HCT116 (cell line): ENCODE data around the gene MORC4. TPM values are rescaled to one million over a fixed set of nuclear protein-coding genes. Genes with fewer than 3 reads are reported as not detected.

Source experiments
- ATAC-seq: fragments of 200-7000 bp; cut with Tn5 transposase; 2 replicates; pipeline ENCODE4 v1.9.1; 2020; ENCODE audit warnings: mild to moderate bottlenecking, moderate library complexity
- BruUV-seq: library from RNA; stranded (reverse); fragments of 400-500 nt; replicated peaks from 2 replicates; lab custom pipeline; 2021; lab: Mats Ljungman, UMichigan
- CTCF ChIA-PET: fragments of 300-600 bp; sonication (Branson Sonifier 250); formaldehyde crosslinking; loops from one replicate; lab custom pipeline; 2021; ENCODE audit warnings: antibody characterized with exemption; lab: Charles Lee
- POLR2A ChIA-PET: fragments of 300-600, 350-600 bp; sonication (Branson Sonifier 250); formaldehyde crosslinking; loops from one replicate; lab custom pipeline; 2021; ENCODE audit warnings: antibody characterized with exemption; lab: Charles Lee
- RAD21 ChIA-PET, 2 experiments: fragments of 300-600 bp; sonication (Branson Sonifier 250); formaldehyde crosslinking; loops; one replicate each; lab custom pipeline; 2023; ENCODE audit warnings: low total read pairs in 2 of 2; ENCODE audit not compliant: uncharacterized antibody in 2 of 2, unreplicated experiment in 2 of 2, low non-redundant PET in 1 of 2; lab: Charles Lee
- DNase-seq: peaks from one replicate; pipeline ENCODE4 v3.0.0-alpha.2; 2010; ENCODE audit warnings: low read depth, low spot score
- H2AFZ ChIP-seq: fragments of 200-600 bp; shearing (Covaris generic), sonication (generic); 2 replicates; pipeline ENCODE4 v1.6.1; 2017; ENCODE audit warnings: low read depth, mixed run types, mixed read lengths, antibody characterized with exemption, low read length; ENCODE audit not compliant: poor library complexity, severe bottlenecking
- H3K27ac ChIP-seq: 2 replicates; pipeline ENCODE4 v1.5.1; 2012; ENCODE audit warnings: low read depth, low read length
- H3K27me3 ChIP-seq: fragments of 200-600 bp; sonication (generic); 2 replicates; pipeline ENCODE4 v1.6.1; 2016; ENCODE audit warnings: mixed run types, low read length, mixed read lengths; ENCODE audit not compliant: insufficient read depth
- H3K36me3 ChIP-seq, 2 experiments: fragments of 200-500 bp in 1 of 2; fragments of 200-600 bp in 1 of 2; sonication (Bioruptor generic) in 1 of 2; sonication (generic) in 1 of 2; 2 replicates each; pipeline versions ENCODE4 v1.5.1 to v1.6.1; 2014 to 2016; ENCODE audit warnings: low read length in 2 of 2, inconsistent platforms in 1 of 2, mixed read lengths in 1 of 2, mixed run types in 1 of 2; ENCODE audit not compliant: insufficient read depth in 2 of 2, control insufficient read depth in 1 of 2
- H3K4me1 ChIP-seq, 2 experiments: fragments of 200-600 bp in 1 of 2; sonication (generic) in 1 of 2; 2 replicates each; pipeline versions ENCODE4 v1.5.1 to v1.6.1; 2012 to 2017; ENCODE audit warnings: low read length in 2 of 2, inconsistent platforms in 1 of 2, mild to moderate bottlenecking in 1 of 2, mixed read lengths in 1 of 2, mixed run types in 1 of 2, moderate library complexity in 1 of 2; ENCODE audit not compliant: insufficient read depth in 2 of 2, control insufficient read depth in 1 of 2
- H3K4me2 ChIP-seq: fragments of 200-600 bp; sonication (generic); 2 replicates; pipeline ENCODE4 v1.6.1; 2017; ENCODE audit warnings: mixed run types, low read length, mixed read lengths
- H3K4me3 ChIP-seq, 2 experiments: fragments of 200-600 bp in 1 of 2; sonication (generic) in 1 of 2; replicated peaks in 1 of 2; 2 replicates each; pipeline ENCODE4 v1.5.1; 2011 to 2016; ENCODE audit warnings: low read length in 2 of 2, control low read depth in 1 of 2, low read depth in 1 of 2, mild to moderate bottlenecking in 1 of 2, mixed read lengths in 1 of 2, mixed run types in 1 of 2
- H3K79me2 ChIP-seq: fragments of 200-600 bp; sonication (generic); 2 replicates; pipeline ENCODE4 v1.6.1; 2017; ENCODE audit warnings: mild to moderate bottlenecking, mixed run types, low read length, moderate library complexity, mixed read lengths; ENCODE audit not compliant: insufficient read depth
- H3K9ac ChIP-seq: fragments of 200-600 bp; sonication (generic); 2 replicates; pipeline ENCODE4 v1.6.1; 2016; ENCODE audit warnings: low read length, mixed read lengths
- H3K9me2 ChIP-seq: fragments of 200-600 bp; sonication (generic), shearing (Covaris generic); 2 replicates; pipeline ENCODE4 v1.6.1; 2017; ENCODE audit warnings: mixed run types, mild to moderate bottlenecking, moderate library complexity; ENCODE audit not compliant: insufficient read depth
- H3K9me3 ChIP-seq, 2 experiments: fragments of 200-500 bp in 1 of 2; fragments of 200-600 bp in 1 of 2; sonication (Bioruptor generic) in 1 of 2; sonication (generic) in 1 of 2; 2 replicates each; pipeline ENCODE4 v1.6.1; 2014 to 2017; ENCODE audit warnings: low read length in 2 of 2, mixed read lengths in 2 of 2, inconsistent platforms in 1 of 2, low read depth in 1 of 2, mild to moderate bottlenecking in 1 of 2, mixed run types in 1 of 2, moderate library complexity in 1 of 2; ENCODE audit not compliant: control insufficient read depth in 1 of 2, insufficient read depth in 1 of 2
- H4K20me1 ChIP-seq: fragments of 200-600 bp; sonication (generic), shearing (Covaris generic); 2 replicates; pipeline ENCODE4 v1.6.1; 2017; ENCODE audit warnings: mixed run types, mild to moderate bottlenecking, moderate library complexity; ENCODE audit not compliant: insufficient read depth
- ATF3 ChIP-seq: IDR thresholded peaks from 2 replicates; pipeline ENCODE4 v1.6.1; 2012
- CEBPB ChIP-seq: IDR thresholded peaks from 2 replicates; pipeline ENCODE4 v1.6.1; 2012; ENCODE audit warnings: low read depth
- CTCF ChIP-seq, 3 experiments: fragments of 200-600 bp in 1 of 3; sonication (generic) in 1 of 3; IDR thresholded peaks in 2 of 3; conservative IDR thresholded peaks in 1 of 3; 2 replicates each; pipeline ENCODE4 v1.5.1; 2012 to 2017; ENCODE audit warnings: low read depth in 2 of 3, low read length in 2 of 3, antibody characterized with exemption in 1 of 3, borderline replicate concordance in 1 of 3, control low read depth in 1 of 3, mild to moderate bottlenecking in 1 of 3, mixed read lengths in 1 of 3, mixed run types in 1 of 3, moderate library complexity in 1 of 3; ENCODE audit not compliant: insufficient read depth in 1 of 3
- EGR1 ChIP-seq: IDR thresholded peaks from 2 replicates; pipeline ENCODE4 v1.6.1; 2012; ENCODE audit warnings: low read depth
- FOSL1 ChIP-seq: IDR thresholded peaks from 2 replicates; pipeline ENCODE4 v1.6.1; 2012; ENCODE audit warnings: low read depth
- POLR2AphosphoS5 ChIP-seq: IDR thresholded peaks from 2 replicates; pipeline ENCODE4 v1.6.1; 2011; ENCODE audit warnings: mild to moderate bottlenecking, low read depth, low read length, moderate library complexity
- RAD21 ChIP-seq: IDR thresholded peaks from 2 replicates; pipeline ENCODE4 v1.6.1; 2012; ENCODE audit warnings: low read depth, mild to moderate bottlenecking
- REST ChIP-seq: IDR thresholded peaks from 2 replicates; pipeline ENCODE4 v1.6.1; 2012; ENCODE audit warnings: low read depth
- SIN3A ChIP-seq: IDR thresholded peaks from 2 replicates; pipeline ENCODE4 v1.6.1; 2012; ENCODE audit warnings: low read depth
- TCF7L2 ChIP-seq: IDR thresholded peaks from 2 replicates; pipeline ENCODE4 v1.7.0; 2011; ENCODE audit warnings: borderline replicate concordance, inconsistent platforms; ENCODE audit not compliant: insufficient read depth, insufficient read length; ENCODE audit errors: extremely low read depth
- ZBTB33 ChIP-seq: IDR thresholded peaks from 2 replicates; pipeline ENCODE4 v1.6.1; 2011; ENCODE audit warnings: mild to moderate bottlenecking, low read length, moderate library complexity; ENCODE audit not compliant: insufficient replicate concordance; ENCODE audit errors: extremely low read depth
- ZFX ChIP-seq: fragments of 450-650 bp; IDR thresholded peaks from 2 replicates; pipeline ENCODE4 v1.6.1; 2017
- ZNF274 ChIP-seq: fragments of 200-500 bp; sonication (Bioruptor generic); IDR thresholded peaks from 2 replicates; pipeline ENCODE4 v1.6.1; 2014; ENCODE audit warnings: mild to moderate bottlenecking, low read depth, low read length, inconsistent platforms
- intact Hi-C: fragments of 100-400 bp; cut with micrococcal nuclease; formaldehyde crosslinking; loops from 2 replicates; pipeline ENCODE4 v1.10.0; 2022
- total RNA-seq: library from RNA; stranded (reverse); gene quantifications from one replicate; pipeline ENCODE4 v1.2.1, GENCODE V29; 2021; ENCODE audit not compliant: unreplicated experiment

MORC4 gene
- total RNA-seq, 1 experiment from 2014 or later, result 20.6 TPM

GRCh38 chrX:106948641-106949040 lies 51.4 kb downstream of the MORC4 start:
- no peak overlapping the region for H2AFZ ChIP-seq
- DNase-seq (no peak), ATAC-seq (no peak)
- no peaks in the 10 kb centered on the region for H4K20me1 ChIP-seq
- TF ChIP-seq CTCF (IDR thresholded peaks at IDR 0.05 in 2 of 3, conservative IDR thresholded peaks at IDR 0.05 in 1 of 3; ENCODE audit: borderline replicate concordance in 1 of 3, insufficient read depth in 1 of 3, low read depth in 2 of 3, low read length in 2 of 3), result no peak
- no peak for TF ChIP-seq FOSL1
- TF ChIP-seq ZNF274, result no peak
- H3K4me3 ChIP-seq, result no peak overlapping the region
- H3K4me2 ChIP-seq, result no peak overlapping the region
- H3K9me3 ChIP-seq, result no peaks in the 10 kb centered on the region
- ChIA-PET POLR2A (no interaction called here), RAD21 (no interaction called here), CTCF (no interaction called here)
- intact Hi-C loops, result no loop called here
- BruUV-seq, result no TSS peak
- H3K4me1 ChIP-seq, result no peaks in the 10 kb centered on the region; a peak in 1 of 4 replicates
- no peaks in the 10 kb centered on the region for H3K27me3 ChIP-seq
- H3K36me3 ChIP-seq, result no peaks in the 10 kb centered on the region; a peak in 2 of 4 replicates
- H3K9me2 ChIP-seq, result no peaks in the 10 kb centered on the region
- H3K9ac ChIP-seq, result no peak overlapping the region
- no peak overlapping the region for H3K27ac ChIP-seq
- no peaks in the 10 kb centered on the region for H3K79me2 ChIP-seq

- Histone ChIP-seq H3K4me2 (no peak overlapping the region), H3K9ac (no peak overlapping the region), H3K4me3 (no peak overlapping the region), H3K27ac (no peak overlapping the region), H3K79me2 (no peaks in the 10 kb centered on the region), H3K9me3 (no peaks in the 10 kb centered on the region), H3K4me1 (no peaks in the 10 kb centered on the region), H2AFZ (no peak overlapping the region), H3K27me3 (no peaks in the 10 kb centered on the region), H3K9me2 (no peaks in the 10 kb centered on the region), H3K36me3 (no peaks in the 10 kb centered on the region; a peak in 2 of 4 replicates), H4K20me1 (no peaks in the 10 kb centered on the region)
- DNase-seq (no peak), ATAC-seq (no peak)
- CTCF ChIA-PET, result no interaction called here
- no TSS peak for BruUV-seq
- POLR2A ChIA-PET, result no interaction called here
- intact Hi-C loops, result no loop called here
- RAD21 ChIA-PET, result no interaction called here
- TF ChIP-seq EGR1 (no peak), CEBPB (no peak), REST (no peak), POLR2AphosphoS5 (no peak), ZNF274 (no peak), ZBTB33 (no peak), ZFX (no peak), SIN3A (no peak), ATF3 (no peak), RAD21 (no peak), TCF7L2 (no peak)
Observed at GRCh38 chrX:106946464-106946863, 53.5 kb downstream of the MORC4 start.
